ENCODE data around the gene XPO6.

The XPO6 gene

GRCh38 chr16:28185696-28186095, 26.1 kb downstream of the XPO6 start:
- DNase-seq (ENCODE audit: low spot score): no peak

DNA sequence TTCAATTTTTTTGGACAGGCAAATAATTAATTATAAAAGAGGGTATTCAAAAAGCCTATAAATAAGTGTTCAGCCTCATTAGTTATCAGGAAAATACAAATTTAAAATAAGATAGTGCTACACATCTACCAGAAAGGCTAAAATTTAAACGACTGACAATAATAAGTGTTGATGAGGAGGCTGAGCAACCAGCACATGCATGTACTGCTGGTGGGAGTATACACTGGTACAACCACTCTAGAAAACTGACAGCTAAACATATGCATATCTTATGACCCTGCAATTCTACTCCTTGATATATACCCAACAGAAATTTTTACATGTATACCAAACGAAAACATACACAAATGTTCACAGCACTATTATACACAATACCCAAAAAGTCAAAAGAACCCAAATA, 27.1 kb downstream of the XPO6 start:
- DNase-seq (ENCODE audit: low spot score): no peak

DNA sequence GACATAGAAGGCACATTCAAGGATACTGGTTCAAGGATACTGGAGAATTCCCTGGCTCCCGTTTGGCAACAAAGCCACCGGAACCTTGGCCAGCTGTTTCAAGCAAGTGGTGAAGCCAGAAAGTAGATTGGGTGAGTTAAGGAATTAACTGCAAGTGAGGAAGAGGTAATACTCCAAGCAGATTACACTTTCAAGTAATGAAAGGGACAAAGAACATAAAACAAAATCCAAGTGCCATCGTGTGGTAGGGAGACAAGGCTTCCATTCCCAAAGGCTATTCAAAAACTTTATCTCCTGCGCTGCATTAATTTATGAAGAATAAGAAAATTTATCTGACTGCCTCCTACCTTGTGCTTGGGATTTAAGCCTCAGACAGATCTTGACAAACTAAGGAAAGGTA, 27.8 kb downstream of the XPO6 start:
- DNase-seq (ENCODE audit: low spot score): no peak

- DNase-seq (ENCODE audit: low spot score): no peak
These were observed 28.3 kb downstream of the XPO6 start for GRCh38 chr16:28183484-28183883.

- DNase-seq (ENCODE audit: low spot score): no peak
These were observed 29.0 kb downstream of the XPO6 start for GRCh38 chr16:28182801-28183200.

DNA sequence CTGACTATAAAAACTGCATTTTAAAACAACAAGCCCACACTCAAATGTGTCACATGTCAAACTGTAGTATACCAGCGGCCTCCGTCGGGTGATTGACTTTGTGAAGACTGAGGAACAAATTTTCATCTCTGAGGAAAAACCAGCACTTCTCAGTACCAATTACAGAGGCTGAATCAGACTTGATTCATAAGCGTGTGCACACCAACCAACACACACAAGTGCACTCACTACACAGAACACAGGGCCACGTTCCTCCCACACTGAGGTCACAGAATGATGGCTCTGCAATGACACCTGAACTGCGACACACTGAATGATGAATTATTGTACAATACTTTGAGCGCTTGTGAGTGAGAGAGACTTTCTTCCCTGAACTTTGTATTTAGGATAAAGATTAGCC, 29.6 kb downstream of the XPO6 start:
- DNase-seq (ENCODE audit: low spot score): no peak

DNA sequence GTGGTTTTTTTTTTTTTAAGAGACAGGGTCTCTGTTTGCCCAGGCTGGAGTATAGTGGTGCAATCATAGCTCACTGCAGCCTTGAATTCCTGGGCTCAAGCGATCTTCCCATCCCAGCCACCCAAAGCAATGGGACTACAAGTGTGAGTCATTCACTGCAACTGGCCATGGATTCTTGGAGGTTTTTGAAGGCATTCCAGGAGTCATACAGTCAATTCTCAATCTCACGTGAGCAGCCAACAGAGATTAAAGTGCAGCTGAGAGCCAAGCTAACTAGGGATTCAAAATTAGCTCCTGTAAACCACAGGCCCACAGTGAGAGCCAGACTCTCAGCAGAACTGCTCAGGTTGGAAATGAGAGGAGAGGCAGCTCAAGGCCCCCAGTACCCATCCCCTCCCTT, 30.2 kb downstream of the XPO6 start:
- no peak for DNase-seq (ENCODE audit: low spot score)

DNA sequence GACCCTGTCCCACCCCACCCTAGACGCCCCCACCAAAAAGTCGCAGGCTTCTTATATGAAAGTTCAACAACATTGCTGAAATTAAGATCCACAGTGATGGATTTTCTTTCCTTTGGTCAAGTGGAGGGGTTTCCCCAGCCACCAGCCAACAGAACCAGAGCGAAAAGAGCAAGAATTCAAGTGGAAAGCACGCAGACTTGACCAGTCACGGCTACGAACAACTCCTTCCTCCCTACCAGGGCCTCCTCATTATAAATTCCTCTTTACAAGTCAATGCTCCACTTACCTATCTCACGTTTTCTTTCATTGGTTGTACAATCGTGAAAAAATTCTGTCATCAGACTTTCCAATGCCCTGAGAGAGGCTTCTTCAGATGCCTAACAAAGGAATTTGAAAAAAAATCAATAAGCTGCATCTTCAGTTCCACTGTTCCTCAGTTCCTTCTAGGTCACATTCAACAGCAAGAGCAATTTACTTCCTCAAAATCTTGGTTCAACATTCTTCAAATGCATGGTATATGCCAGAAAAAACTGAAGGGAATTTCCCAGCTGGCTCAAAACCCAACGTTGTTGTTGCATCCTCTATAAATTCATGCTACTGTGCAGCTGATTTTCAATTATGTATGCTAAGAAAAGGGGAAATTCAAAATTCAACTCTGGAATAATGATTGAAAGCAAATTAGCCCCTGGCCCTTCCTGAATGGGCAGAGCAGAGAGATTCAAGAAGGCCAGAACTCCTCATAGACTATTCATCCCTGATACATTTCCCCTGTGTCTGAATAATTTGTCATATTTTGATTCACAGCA, 30.9 kb downstream of the XPO6 start:
- DNase-seq (ENCODE audit: low spot score): no peak

DNA sequence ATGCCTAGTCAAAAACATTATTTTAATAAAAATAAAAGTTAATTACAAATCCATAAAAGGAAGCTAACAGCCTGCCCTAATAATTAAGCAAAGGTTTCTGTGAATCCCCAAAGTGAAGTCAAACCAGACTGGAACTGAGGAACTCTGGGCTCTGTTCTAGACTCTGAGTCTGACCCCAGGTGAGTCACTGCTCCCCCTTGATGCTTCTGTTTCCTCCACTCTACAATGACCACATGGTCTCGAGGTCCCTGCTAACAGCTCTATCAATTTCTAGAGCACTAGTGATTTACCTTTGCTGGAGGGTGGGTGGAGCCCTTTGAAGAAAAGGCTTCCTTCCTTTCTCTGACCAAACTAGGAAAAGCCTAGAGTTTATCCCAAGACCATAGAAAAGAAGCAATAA, 32.4 kb downstream of the XPO6 start:
- DNase-seq (ENCODE audit: low spot score): no peak

- DNase-seq (ENCODE audit: low spot score): no peak
These were observed 36.0 kb downstream of the XPO6 start for GRCh38 chr16:28175715-28176114.

- DNase-seq (ENCODE audit: low spot score): no peak
These were observed 39.4 kb downstream of the XPO6 start for GRCh38 chr16:28172336-28172735.

GRCh38 chr16:28171816-28172215, 39.9 kb downstream of the XPO6 start:
- no peak for DNase-seq (ENCODE audit: low spot score)

DNA sequence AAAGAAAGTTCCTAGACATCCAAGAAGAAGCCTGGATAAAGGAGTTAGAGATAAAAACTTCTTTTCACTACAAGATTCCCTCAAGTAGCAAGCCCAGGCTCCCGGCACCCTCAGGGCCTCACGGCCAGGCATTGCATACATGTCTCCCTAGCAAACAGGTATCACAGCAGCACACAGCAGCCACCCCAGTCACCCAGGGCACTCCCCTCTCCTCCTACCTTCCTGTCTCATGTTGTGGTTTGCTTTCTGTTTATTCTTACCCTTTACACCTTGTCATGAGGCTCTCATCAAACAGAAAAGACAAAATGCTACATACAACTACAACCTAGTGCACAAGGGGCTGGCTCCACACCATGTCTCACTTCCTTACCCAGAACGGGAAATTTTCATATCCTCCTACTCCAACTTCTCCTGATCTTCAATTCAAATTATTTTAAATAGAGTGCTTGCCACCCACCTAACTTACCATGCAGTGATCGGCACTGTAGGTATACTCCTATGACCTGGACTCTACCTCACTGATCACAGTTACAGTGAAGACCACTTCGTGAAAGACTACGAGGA, 42.7 kb downstream of the XPO6 start:
- no peak for DNase-seq (ENCODE audit: low spot score)

DNA sequence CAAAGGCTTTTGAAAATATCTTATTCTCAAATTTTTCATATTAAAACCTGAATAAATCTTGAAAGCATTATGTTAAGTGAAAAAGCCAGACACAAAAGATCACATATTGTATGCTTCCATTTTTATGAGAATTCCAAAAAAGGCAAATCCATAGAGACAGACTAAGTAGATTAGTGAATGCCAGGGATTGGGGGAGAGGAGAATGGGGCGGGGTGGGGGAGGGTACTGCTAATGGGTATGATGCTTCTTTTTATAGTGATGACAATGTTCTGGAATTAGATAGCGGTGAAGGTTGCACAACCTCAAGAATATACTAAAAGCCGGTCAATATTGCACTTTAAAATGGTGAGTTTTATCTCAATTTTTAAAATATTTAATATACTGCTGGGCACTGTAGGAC, 44.0 kb downstream of the XPO6 start:
- DNase-seq (ENCODE audit: low spot score): no peak

DNA sequence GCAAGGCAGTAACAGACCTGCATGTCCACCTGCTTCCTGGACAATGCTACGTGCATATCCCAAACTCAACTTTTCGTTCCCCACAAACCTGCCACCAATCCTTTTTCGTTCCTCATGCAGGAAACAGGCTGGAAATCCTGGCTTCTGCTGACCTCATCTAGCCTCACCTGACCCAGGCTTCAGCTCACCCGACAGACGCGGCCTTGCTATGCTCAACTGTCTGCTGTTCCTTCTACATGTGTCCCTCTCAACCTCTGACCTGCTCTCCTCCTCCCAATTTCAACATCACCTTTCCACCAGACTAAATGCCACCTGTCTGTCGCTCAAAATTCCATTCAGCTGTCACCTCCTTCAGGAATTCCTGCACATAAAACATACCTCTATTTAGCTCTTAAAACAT, 44.5 kb downstream of the XPO6 start:
- DNase-seq (ENCODE audit: low spot score): no peak

- no peak for DNase-seq (ENCODE audit: low spot score)
These were observed 45.2 kb downstream of the XPO6 start for GRCh38 chr16:28166394-28167208.

DNA sequence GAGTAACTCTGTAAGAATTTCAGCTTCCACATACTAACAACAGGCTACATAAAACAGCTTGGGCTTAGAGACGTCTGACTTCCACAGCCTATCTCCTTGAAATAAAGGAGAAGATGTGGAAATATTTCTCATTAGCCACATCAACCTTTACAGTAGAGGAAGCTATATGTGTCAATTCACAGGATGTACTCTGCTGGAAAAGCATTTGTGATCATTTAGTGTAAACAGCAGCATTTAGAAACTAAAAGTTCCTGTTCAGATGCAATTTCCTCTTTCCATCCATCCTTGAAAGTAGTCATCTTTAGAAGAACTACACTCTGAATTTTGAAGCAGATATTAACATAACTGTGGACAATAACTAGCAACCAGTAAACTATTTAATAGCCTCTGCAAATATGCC, 46.2 kb downstream of the XPO6 start:
- DNase-seq (ENCODE audit: low spot score): no peak

- DNase-seq (ENCODE audit: low spot score): no peak
These were observed 47.6 kb downstream of the XPO6 start for GRCh38 chr16:28164140-28164539.

GRCh38 chr16:28163699-28164098, 48.1 kb downstream of the XPO6 start:
- DNase-seq (ENCODE audit: low spot score): no peak

GRCh38 chr16:28162326-28162877, 49.4 kb downstream of the XPO6 start:
- no peak for DNase-seq (ENCODE audit: low spot score)

- DNase-seq (ENCODE audit: low spot score): no peak
These were observed 50.1 kb downstream of the XPO6 start for GRCh38 chr16:28161626-28162025.

GRCh38 chr16:28158136-28158535, 53.6 kb downstream of the XPO6 start:
- DNase-seq (ENCODE audit: low spot score): no peak

Data from SK-N-DZ (cell line).